CD4-positive, alpha-beta memory T cell (primary cell): ENCODE data around the gene DAPK1. TPM values are rescaled to one million over a fixed set of nuclear protein-coding genes. Genes with fewer than 3 reads are reported as not detected.
A peak's percentile ranks its signal among the peaks of the same experiment; 100 is the strongest.
"Not testable (repeated sequence)": the region's sequence is repeated elsewhere in the genome, so short reads cannot be mapped to it uniquely, and the experiment has no call there.

Experiments
- CTCF ChIA-PET: fragments of 350-600 bp; sonication (Branson Sonifier 250); formaldehyde crosslinking; loops from one replicate; lab custom pipeline; 2021; ENCODE audit warnings: inconsistent platforms; ENCODE audit not compliant: partially characterized antibody; lab: Charles Lee
- POLR2A ChIA-PET: fragments of 350-600 bp; sonication (Branson Sonifier 250); formaldehyde crosslinking; loops from one replicate; lab custom pipeline; 2021; ENCODE audit not compliant: partially characterized antibody; lab: Charles Lee
- DNase-seq, 5 donors: peaks; one replicate each; pipeline versions ENCODE4 v3.0.0 to v3.0.0-alpha.2; 2020 to 2022; ENCODE audit warnings: mixed read lengths in 1 of 5
- H3K27ac ChIP-seq: one replicate; pipeline ENCODE4 v1.7.0; 2013; ENCODE audit warnings: low read depth, low read length
- H3K27me3 ChIP-seq: 2 replicates; pipeline ENCODE4 v1.7.0; 2013; ENCODE audit warnings: mild to moderate bottlenecking, low read length, moderate library complexity; ENCODE audit not compliant: insufficient read depth
- H3K36me3 ChIP-seq: 2 replicates; pipeline ENCODE4 v1.7.0; 2013; ENCODE audit warnings: mild to moderate bottlenecking, low read length, moderate library complexity; ENCODE audit not compliant: insufficient read depth
- H3K4me1 ChIP-seq: 2 replicates; pipeline ENCODE4 v1.7.0; 2013; ENCODE audit warnings: mild to moderate bottlenecking, low read length, moderate library complexity; ENCODE audit not compliant: insufficient read depth
- H3K4me3 ChIP-seq, 2 donors: one replicate each; pipeline ENCODE4 v1.7.0; 2013; ENCODE audit warnings: low read length in 2 of 2, mild to moderate bottlenecking in 1 of 2
- H3K9me3 ChIP-seq, 2 donors: one replicate each; pipeline ENCODE4 v1.7.0; 2013; ENCODE audit warnings: low read length in 2 of 2, control low read depth in 1 of 2; ENCODE audit not compliant: control insufficient read depth in 1 of 2
- H3K27ac Mint-ChIP-seq, 7 donors: one replicate each; pipeline ENCODE4 v1.8.0; 2020 to 2021; ENCODE audit warnings: mixed read lengths in 7 of 7, mild to moderate bottlenecking in 6 of 7, inconsistent platforms in 3 of 7, moderate library complexity in 3 of 7
- H3K27me3 Mint-ChIP-seq, 2 donors: one replicate each; pipeline ENCODE4 v1.8.0; 2020 to 2021; ENCODE audit warnings: mixed read lengths in 2 of 2
- H3K36me3 Mint-ChIP-seq, 2 donors: one replicate each; pipeline ENCODE4 v1.8.0; 2020 to 2021; ENCODE audit warnings: mixed read lengths in 2 of 2, inconsistent platforms in 1 of 2, mild to moderate bottlenecking in 1 of 2
- H3K4me1 Mint-ChIP-seq, 4 donors: one replicate each; pipeline ENCODE4 v1.8.0; 2020 to 2021; ENCODE audit warnings: mixed read lengths in 4 of 4, mild to moderate bottlenecking in 1 of 4
- H3K4me3 Mint-ChIP-seq, 8 donors: one replicate each; pipeline ENCODE4 v1.8.0; 2020 to 2021; ENCODE audit warnings: mixed read lengths in 8 of 8, mild to moderate bottlenecking in 7 of 8, moderate library complexity in 6 of 8, inconsistent platforms in 3 of 8
- H3K9me3 Mint-ChIP-seq, 8 donors: one replicate each; pipeline ENCODE4 v1.8.0; 2020 to 2021; ENCODE audit warnings: mixed read lengths in 8 of 8, mild to moderate bottlenecking in 5 of 8, inconsistent platforms in 3 of 8, moderate library complexity in 1 of 8
- intact Hi-C: fragments of 100-400 bp; cut with micrococcal nuclease; formaldehyde crosslinking; loops from one replicate; pipeline ENCODE4 v1.15.1; 2023
- polyA plus RNA-seq, 2 donors: library from polyadenylated mRNA; unstranded; fragments of 300-500 nt; fragmentation: Illumina TruSeq; gene quantifications; one replicate each; pipeline ENCODE4 v1.2.3, GENCODE V29; 2021
- total RNA-seq, 2 experiments: library from RNA; stranded (reverse); gene quantifications; one replicate each; pipeline ENCODE4 v1.2.3, GENCODE V29; 2021

DAPK1 gene
- total and polyA plus RNA-seq, 4 experiments from 2014 or later, result 1.7 to 2.2 TPM; not detected in 2

DNA sequence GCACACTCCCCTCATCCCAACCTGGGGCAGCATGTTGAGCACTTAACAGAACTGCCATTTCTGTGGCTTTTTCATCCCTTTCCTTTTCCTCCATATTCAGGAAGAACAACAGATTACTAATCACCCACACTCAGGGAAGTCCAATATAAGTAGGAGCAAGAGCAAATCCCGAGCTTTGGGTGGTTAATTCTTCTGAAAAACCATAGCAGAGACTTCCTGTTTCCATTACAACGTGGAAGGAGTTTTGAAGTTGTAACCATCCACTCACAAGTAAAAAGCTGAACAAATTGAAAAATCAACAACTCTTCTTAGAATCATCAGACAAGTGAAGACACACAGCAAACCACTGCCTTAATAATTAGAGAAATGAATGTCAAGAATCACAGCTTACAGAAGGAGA, 236.4 kb downstream of the DAPK1 start:
- DNase-seq, result no peak
- H3K4me1 Mint-ChIP-seq, result peaks cover 2 to 9% (median 6%) of the 10 kb centered on the region in 4 donors
- H3K9me3 Mint-ChIP-seq, result peaks cover 0 to 9% (median 3%) of the 10 kb centered on the region in 8 donors
- H3K36me3 Mint-ChIP-seq, result peaks cover 6 to 12% of the 10 kb centered on the region in 2 donors
- no peak overlapping the region for H3K4me3 Mint-ChIP-seq
- intact Hi-C loops, result no loop called here
- CTCF ChIA-PET, result interaction anchor here (1.4 kb wide), 1 partner anchor 54 kb away, joined by 3 read pairs; no protein-coding TSS in a partner anchor
- H3K36me3 ChIP-seq, result no peaks in the 10 kb centered on the region
- POLR2A ChIA-PET, result no interaction called here
- H3K27me3 Mint-ChIP-seq, result peaks cover 4 to 13% of the 10 kb centered on the region in 2 donors
- no peak overlapping the region for H3K27ac ChIP-seq
- H3K9me3 ChIP-seq, result no peaks in the 10 kb centered on the region
- peaks cover 3% of the 10 kb centered on the region for H3K4me1 ChIP-seq
- no peak overlapping the region for H3K27ac Mint-ChIP-seq
- no peak overlapping the region for H3K4me3 ChIP-seq
- H3K27me3 ChIP-seq, result no peaks in the 10 kb centered on the region

DNA sequence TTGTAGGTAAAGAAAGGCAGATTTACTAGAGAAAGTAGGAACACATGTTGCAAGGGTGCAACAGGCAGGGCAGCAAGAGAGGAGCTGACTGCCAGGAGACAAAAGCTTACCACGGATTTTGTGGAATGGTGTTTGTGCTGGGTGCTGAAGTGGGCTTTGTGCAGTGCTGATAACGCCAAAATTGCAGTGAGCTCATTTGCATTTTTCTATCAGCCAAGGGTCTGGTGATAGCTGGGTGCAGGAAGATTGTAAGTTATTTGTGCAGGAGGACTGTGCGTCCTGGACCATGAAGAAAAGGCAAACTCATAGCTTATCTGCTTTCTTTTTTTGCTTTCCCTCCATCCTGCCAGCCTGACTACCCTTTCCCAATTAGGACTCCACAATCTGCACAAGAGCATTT, 241.9 kb downstream of the DAPK1 start:
- CTCF ChIA-PET, result no interaction called here

DNA sequence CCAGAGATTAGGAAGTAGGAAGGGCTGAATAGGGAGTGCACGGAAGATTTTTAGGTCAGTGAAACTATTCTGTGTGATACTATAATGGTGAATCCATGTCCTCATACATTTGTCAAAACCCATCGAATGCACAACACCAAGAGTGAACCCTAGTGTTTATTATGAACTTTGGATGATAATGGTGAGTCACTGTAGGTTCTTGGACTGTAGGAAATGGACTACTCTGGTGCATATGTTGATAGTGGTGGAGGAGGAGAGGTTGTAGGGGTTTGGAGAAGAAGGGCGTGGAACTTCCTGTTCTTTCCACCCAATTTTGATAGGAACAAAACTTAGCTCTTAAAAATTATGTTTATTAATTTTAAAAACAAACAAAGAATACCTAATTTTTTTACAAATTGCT, 242.5 kb downstream of the DAPK1 start:
- H3K27ac ChIP-seq, result no peak overlapping the region
- DNase-seq, result no peak
- Mint-ChIP-seq H3K27me3 (peaks cover 5 to 7% of the 10 kb centered on the region in 2 donors), H3K36me3 (no peaks in the 10 kb centered on the region), H3K4me3 (no peak overlapping the region), H3K9me3 (peaks cover 0 to 35% (median 12%) of the 10 kb centered on the region in 8 donors), H3K27ac (no peak overlapping the region), H3K4me1 (peaks cover 0 to 5% (median 2%) of the 10 kb centered on the region in 4 donors)
- no peaks in the 10 kb centered on the region for H3K4me1 ChIP-seq
- ChIA-PET POLR2A (no interaction called here), CTCF (no interaction called here)
- no peaks in the 10 kb centered on the region for H3K36me3 ChIP-seq
- no peak overlapping the region for H3K4me3 ChIP-seq
- H3K9me3 ChIP-seq, result no peaks in the 10 kb centered on the region
- no peaks in the 10 kb centered on the region for H3K27me3 ChIP-seq
- intact Hi-C loops, result no loop called here

More for the DNA sequence above, 241.9 kb downstream of the DAPK1 start:
- Histone ChIP-seq H3K27me3 (no peaks in the 10 kb centered on the region), H3K9me3 (no peaks in the 10 kb centered on the region), H3K27ac (no peak overlapping the region), H3K36me3 (no peaks in the 10 kb centered on the region), H3K4me3 (no peak overlapping the region), H3K4me1 (no peaks in the 10 kb centered on the region)
- Mint-ChIP-seq H3K4me1 (peaks cover 0 to 5% (median 2%) of the 10 kb centered on the region in 4 donors), H3K9me3 (peaks cover 0 to 35% (median 12%) of the 10 kb centered on the region in 8 donors), H3K27me3 (peaks cover 5 to 7% of the 10 kb centered on the region in 2 donors), H3K4me3 (no peak overlapping the region), H3K36me3 (no peaks in the 10 kb centered on the region), H3K27ac (no peak overlapping the region)
- intact Hi-C loops, result no loop called here
- DNase-seq, result no peak
- POLR2A ChIA-PET, result no interaction called here

DNA sequence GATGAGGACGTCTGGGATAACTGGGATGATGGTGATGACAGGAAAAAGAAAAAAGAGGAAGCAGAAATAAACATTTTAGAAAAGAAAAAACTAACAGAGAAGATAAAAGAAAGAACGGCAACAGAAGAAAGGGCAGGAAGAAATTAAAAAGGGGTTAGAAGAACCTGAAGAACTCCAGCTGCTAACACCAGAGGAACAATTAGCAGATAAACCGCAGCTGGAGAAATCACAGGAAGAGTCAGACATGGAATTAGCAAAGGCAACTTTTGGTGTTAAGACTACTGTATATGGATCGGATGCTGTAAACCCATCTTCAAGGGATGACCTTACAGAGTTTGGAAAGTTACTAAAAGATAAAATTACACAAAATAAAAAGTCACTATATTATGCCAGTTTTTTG, 243.7 kb downstream of the DAPK1 start:
- POLR2A ChIA-PET, result no interaction called here
- H3K27me3 Mint-ChIP-seq, result peaks cover 3% of the 10 kb centered on the region in 2 donors
- H3K36me3 Mint-ChIP-seq, result no peaks in the 10 kb centered on the region
- Histone ChIP-seq H3K4me1 (no peaks in the 10 kb centered on the region), H3K27me3 (no peaks in the 10 kb centered on the region), H3K9me3 (no peaks in the 10 kb centered on the region), H3K27ac (no peak overlapping the region), H3K36me3 (no peaks in the 10 kb centered on the region), H3K4me3 (no peak overlapping the region)
- CTCF ChIA-PET, result no interaction called here
- no peak for DNase-seq
- H3K27ac Mint-ChIP-seq, result peak overlapping the region in 1 of 7 donors; percentile 31
- no peak overlapping the region for H3K4me3 Mint-ChIP-seq
- intact Hi-C loops, result no loop called here
- H3K4me1 Mint-ChIP-seq, result peaks cover 0 to 5% (median 2%) of the 10 kb centered on the region in 4 donors
- peaks cover 0 to 30% (median 11%) of the 10 kb centered on the region in 8 donors for H3K9me3 Mint-ChIP-seq

DNA sequence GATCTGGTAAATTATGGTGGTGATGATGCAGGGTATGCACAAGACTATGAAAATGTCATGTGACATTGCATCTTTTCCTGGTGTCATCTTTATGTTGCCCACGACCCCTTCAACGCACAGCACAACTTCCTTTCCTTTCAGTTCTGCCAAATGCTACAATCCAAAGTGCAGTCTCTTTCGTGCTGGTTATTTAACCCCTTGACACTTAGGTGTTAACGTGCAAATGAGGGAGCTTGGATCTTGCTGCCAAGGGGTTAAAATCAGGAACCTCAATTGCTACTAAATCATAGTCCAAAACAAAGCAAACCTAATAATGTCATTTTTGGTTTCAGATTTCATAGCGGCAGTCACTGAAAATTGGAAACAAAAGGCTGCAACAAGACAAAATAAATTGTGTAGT, 244.2 kb downstream of the DAPK1 start:
- H3K36me3 Mint-ChIP-seq, result no peaks in the 10 kb centered on the region
- peaks cover 0 to 26% (median 10%) of the 10 kb centered on the region in 8 donors for H3K9me3 Mint-ChIP-seq
- CTCF ChIA-PET, result no interaction called here
- peaks cover 0 to 5% (median 2%) of the 10 kb centered on the region in 4 donors for H3K4me1 Mint-ChIP-seq
- peaks cover 3% of the 10 kb centered on the region in 2 donors for H3K27me3 Mint-ChIP-seq
- Histone ChIP-seq H3K4me1 (no peaks in the 10 kb centered on the region), H3K9me3 (no peaks in the 10 kb centered on the region), H3K36me3 (no peaks in the 10 kb centered on the region), H3K27ac (no peak overlapping the region), H3K4me3 (no peak overlapping the region), H3K27me3 (no peaks in the 10 kb centered on the region)
- intact Hi-C loops, result no loop called here
- POLR2A ChIA-PET, result no interaction called here
- H3K27ac Mint-ChIP-seq, result no peak overlapping the region
- H3K4me3 Mint-ChIP-seq, result no peak overlapping the region
- DNase-seq, result no peak

DNA sequence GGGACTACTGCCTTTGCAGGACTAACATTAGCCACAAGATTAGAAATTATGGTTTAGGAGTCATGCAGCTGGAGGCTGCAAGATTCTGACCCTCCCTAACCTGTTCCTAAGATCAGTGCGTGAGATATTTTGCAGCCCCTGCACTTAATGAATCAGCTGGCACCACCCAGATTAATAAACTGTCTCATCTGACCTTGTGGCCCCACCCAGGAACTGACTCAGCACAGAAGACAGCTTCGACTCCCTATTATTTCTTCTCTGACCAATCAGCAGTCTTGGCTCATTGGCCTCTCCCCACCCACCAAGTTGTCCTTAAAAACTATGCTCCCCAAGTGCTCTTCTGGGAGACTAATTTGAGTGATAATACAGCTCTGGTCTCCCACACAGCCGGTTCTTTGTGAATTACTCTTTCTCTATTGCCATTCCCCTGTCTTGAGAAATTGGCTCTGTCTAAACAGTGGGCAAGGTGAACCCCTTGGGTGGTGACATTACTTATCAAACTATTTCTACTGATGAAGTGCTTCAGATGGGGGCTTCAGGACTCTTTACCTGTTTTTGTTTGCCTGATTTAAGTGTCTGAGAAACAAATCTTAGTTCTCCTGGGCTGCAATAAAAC, 245.3 kb downstream of the DAPK1 start:
- Mint-ChIP-seq H3K27me3 (peaks cover 0 to 6% of the 10 kb centered on the region in 2 donors), H3K27ac (no peak overlapping the region), H3K4me3 (no peak overlapping the region), H3K36me3 (no peaks in the 10 kb centered on the region), H3K9me3 (peaks cover 0 to 26% (median 10%) of the 10 kb centered on the region in 8 donors), H3K4me1 (peaks cover 0 to 5% (median 2%) of the 10 kb centered on the region in 4 donors)
- no peak overlapping the region for H3K27ac ChIP-seq
- no peaks in the 10 kb centered on the region for H3K4me1 ChIP-seq
- POLR2A ChIA-PET, result no interaction called here
- intact Hi-C loops, result no loop called here
- CTCF ChIA-PET, result no interaction called here
- H3K36me3 ChIP-seq, result no peaks in the 10 kb centered on the region
- no peaks in the 10 kb centered on the region for H3K27me3 ChIP-seq
- no peak overlapping the region for H3K4me3 ChIP-seq
- DNase-seq, result no peak
- H3K9me3 ChIP-seq, result no peaks in the 10 kb centered on the region

DNA sequence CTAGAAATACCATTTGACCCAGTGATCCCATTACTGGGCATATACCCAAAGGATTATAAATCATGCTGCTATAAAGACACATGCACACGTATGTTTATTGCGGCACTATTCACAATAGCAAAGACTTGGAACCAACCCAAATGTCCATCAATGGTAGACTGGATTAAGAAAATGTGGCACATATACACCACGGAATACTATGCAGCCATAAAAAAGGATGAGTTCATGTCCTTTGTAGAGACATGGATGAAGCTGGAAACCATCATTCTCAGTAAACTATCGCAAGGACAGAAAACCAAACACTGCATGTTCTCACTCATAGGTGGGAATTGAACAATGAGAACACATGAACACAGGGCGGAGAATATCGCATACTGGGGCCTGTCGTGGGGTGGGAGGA, 246.6 kb downstream of the DAPK1 start:
- H3K9me3 Mint-ChIP-seq, result peaks cover 0 to 26% (median 10%) of the 10 kb centered on the region in 8 donors
- H3K27ac Mint-ChIP-seq, H3K36me3 ChIP-seq, intact Hi-C loops, H3K9me3 ChIP-seq, H3K4me3 Mint-ChIP-seq, H3K27ac ChIP-seq, H3K4me3 ChIP-seq, H3K27me3 Mint-ChIP-seq, H3K27me3 ChIP-seq, CTCF ChIA-PET, H3K36me3 Mint-ChIP-seq, H3K4me1 ChIP-seq, POLR2A ChIA-PET, DNase-seq, H3K4me1 Mint-ChIP-seq: not testable (repeated sequence)
